CD4-positive, CD25-positive, alpha-beta regulatory T cell (primary cell): ENCODE results near the gene GABARAP. TPM values are rescaled to one million over a fixed set of nuclear protein-coding genes. Genes with fewer than 3 reads are reported as not detected.

ENCODE experiments used
- ATAC-seq, 2 donors: fragments of 150-1000 bp; cut with Tn5 transposase; one replicate each; pipeline ENCODE4 v1.10.0; 2021; ENCODE audit warnings: low read depth in 2 of 2, moderate number of reproducible peaks in 2 of 2, moderate library complexity in 1 of 2
- DNase-seq, 3 donors: peaks; one replicate each; pipeline versions ENCODE4 v3.0.0 to v3.0.0-alpha.2; 2012 to 2022; ENCODE audit warnings: mixed read lengths in 1 of 3
- H3K27ac ChIP-seq: one replicate; pipeline ENCODE4 v1.7.0; 2013; ENCODE audit warnings: mild to moderate bottlenecking, low read length; ENCODE audit not compliant: insufficient read depth, poor library complexity, severe bottlenecking
- H3K27me3 ChIP-seq: one replicate; pipeline ENCODE4 v1.7.0; 2013; ENCODE audit warnings: low read length; ENCODE audit not compliant: control insufficient read depth, insufficient read depth
- H3K36me3 ChIP-seq: one replicate; pipeline ENCODE4 v1.7.0; 2013; ENCODE audit warnings: mild to moderate bottlenecking, low read length, moderate library complexity; ENCODE audit not compliant: control insufficient read depth, insufficient read depth
- H3K4me1 ChIP-seq: 2 replicates; pipeline ENCODE4 v1.7.0; 2013; ENCODE audit warnings: mild to moderate bottlenecking, low read length; ENCODE audit not compliant: insufficient read depth, control insufficient read depth, poor library complexity, severe bottlenecking
- H3K4me3 ChIP-seq: one replicate; pipeline ENCODE4 v1.7.0; 2013; ENCODE audit warnings: low read depth, mild to moderate bottlenecking, low read length, moderate library complexity
- H3K9me3 ChIP-seq, 2 experiments: 1 replicate in 1 of 2; 2 replicates in 1 of 2; pipeline ENCODE4 v1.7.0; 2013; ENCODE audit warnings: low read length in 2 of 2, mild to moderate bottlenecking in 1 of 2, moderate library complexity in 1 of 2; ENCODE audit not compliant: control insufficient read depth in 2 of 2
- H3K27ac Mint-ChIP-seq, 3 donors: one replicate each; pipeline ENCODE4 v1.8.0; 2020 to 2022; ENCODE audit warnings: mild to moderate bottlenecking in 3 of 3, mixed read lengths in 3 of 3, moderate library complexity in 2 of 3
- H3K27me3 Mint-ChIP-seq: one replicate; pipeline ENCODE4 v1.8.0; 2022; ENCODE audit warnings: mild to moderate bottlenecking, mixed read lengths
- H3K36me3 Mint-ChIP-seq: one replicate; pipeline ENCODE4 v1.8.0; 2020; ENCODE audit warnings: mixed read lengths
- H3K4me1 Mint-ChIP-seq, 4 donors: one replicate each; pipeline ENCODE4 v1.8.0; 2020 to 2022; ENCODE audit warnings: mixed read lengths in 4 of 4, mild to moderate bottlenecking in 1 of 4
- H3K4me3 Mint-ChIP-seq, 4 donors: one replicate each; pipeline ENCODE4 v1.8.0; 2020 to 2022; ENCODE audit warnings: mild to moderate bottlenecking in 4 of 4, mixed read lengths in 4 of 4, moderate library complexity in 3 of 4
- H3K9me3 Mint-ChIP-seq, 7 donors: one replicate each; pipeline ENCODE4 v1.8.0; 2020 to 2022; ENCODE audit warnings: mixed read lengths in 7 of 7, mild to moderate bottlenecking in 3 of 7, moderate library complexity in 2 of 7
- polyA plus RNA-seq, 4 donors: library from polyadenylated mRNA; unstranded; fragments of 300-500 nt; fragmentation: Illumina TruSeq; gene quantifications; one replicate each; pipeline ENCODE4 v1.2.3, GENCODE V29; 2021
- total RNA-seq: library from RNA; stranded (reverse); gene quantifications from one replicate; pipeline ENCODE4 v1.2.3, GENCODE V29; 2022

The GABARAP gene
- total and polyA plus RNA-seq, 5 donors from 2014 or later: 227 to 1,205 (median 943) TPM

GRCh38 chr17:7204828-7205461 lies 37.3 kb downstream of the GABARAP start:
- Histone ChIP-seq H3K27ac (peak overlapping the region; percentile 91), H3K4me1 (peaks cover 17% of the 10 kb centered on the region), H3K27me3 (no peaks in the 10 kb centered on the region), H3K4me3 (peak overlapping the region; percentile 83), H3K36me3 (no peaks in the 10 kb centered on the region), H3K9me3 (no peaks in the 10 kb centered on the region)
- Mint-ChIP-seq H3K36me3 (peaks cover 12% of the 10 kb centered on the region), H3K4me3 (peak overlapping the region; percentile 74 to 95 (median 86)), H3K9me3 (peaks cover 0 to 1% (median 0%) of the 10 kb centered on the region in 7 donors), H3K27ac (peak overlapping the region; percentile 58 to 96 (median 94)), H3K4me1 (peaks cover 0 to 41% (median 21%) of the 10 kb centered on the region in 4 donors), H3K27me3 (peaks cover 9% of the 10 kb centered on the region)
- DNase-seq: peak; percentile 93 to 98 (median 97)
- ATAC-seq: peak; percentile 86 to 87

DNA sequence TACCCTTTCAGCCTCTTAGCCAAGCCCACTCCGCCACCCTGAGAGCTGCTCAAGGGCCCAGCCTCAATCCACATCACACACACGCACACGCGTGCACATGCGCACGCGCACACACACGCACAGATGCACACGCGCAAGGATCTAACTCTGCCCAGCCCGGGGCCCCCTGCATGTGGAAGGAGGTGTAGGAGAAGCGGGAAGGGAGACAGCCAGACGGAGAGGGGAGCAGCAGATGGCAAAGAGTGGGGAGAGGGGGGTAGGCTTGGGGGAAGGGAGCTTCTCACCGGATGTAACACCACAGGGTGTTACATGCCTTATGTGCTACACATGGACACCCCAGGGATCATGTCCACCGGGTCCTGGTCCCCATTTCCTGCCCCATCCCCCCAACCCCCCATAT lies 37.9 kb downstream of the GABARAP start:
- H3K4me3 Mint-ChIP-seq: peak overlapping the region; percentile 74 to 95 (median 86)
- Histone ChIP-seq H3K36me3 (no peaks in the 10 kb centered on the region), H3K4me3 (peak overlapping the region; percentile 44), H3K4me1 (peaks cover 17% of the 10 kb centered on the region), H3K27ac (peak overlapping the region; percentile 91), H3K27me3 (no peaks in the 10 kb centered on the region), H3K9me3 (no peaks in the 10 kb centered on the region)
- DNase-seq (no peak), ATAC-seq (peak in 1 of 2 donors; percentile 3)
- H3K4me1 Mint-ChIP-seq: peaks cover 0 to 41% (median 21%) of the 10 kb centered on the region in 4 donors
- peaks cover 5% of the 10 kb centered on the region for H3K27me3 Mint-ChIP-seq
- H3K36me3 Mint-ChIP-seq: peaks cover 12% of the 10 kb centered on the region
- peak overlapping the region; percentile 58 to 96 (median 94) for H3K27ac Mint-ChIP-seq
- peaks cover 0 to 1% (median 0%) of the 10 kb centered on the region in 7 donors for H3K9me3 Mint-ChIP-seq

- no peak for DNase-seq
- no peaks in the 10 kb centered on the region for H3K9me3 ChIP-seq
- peak overlapping the region in 2 of 4 donors; percentile 70 to 89 for H3K4me3 Mint-ChIP-seq
Measured at GRCh38 chr17:7203391-7203790, 38.9 kb downstream of the GABARAP start.

DNA sequence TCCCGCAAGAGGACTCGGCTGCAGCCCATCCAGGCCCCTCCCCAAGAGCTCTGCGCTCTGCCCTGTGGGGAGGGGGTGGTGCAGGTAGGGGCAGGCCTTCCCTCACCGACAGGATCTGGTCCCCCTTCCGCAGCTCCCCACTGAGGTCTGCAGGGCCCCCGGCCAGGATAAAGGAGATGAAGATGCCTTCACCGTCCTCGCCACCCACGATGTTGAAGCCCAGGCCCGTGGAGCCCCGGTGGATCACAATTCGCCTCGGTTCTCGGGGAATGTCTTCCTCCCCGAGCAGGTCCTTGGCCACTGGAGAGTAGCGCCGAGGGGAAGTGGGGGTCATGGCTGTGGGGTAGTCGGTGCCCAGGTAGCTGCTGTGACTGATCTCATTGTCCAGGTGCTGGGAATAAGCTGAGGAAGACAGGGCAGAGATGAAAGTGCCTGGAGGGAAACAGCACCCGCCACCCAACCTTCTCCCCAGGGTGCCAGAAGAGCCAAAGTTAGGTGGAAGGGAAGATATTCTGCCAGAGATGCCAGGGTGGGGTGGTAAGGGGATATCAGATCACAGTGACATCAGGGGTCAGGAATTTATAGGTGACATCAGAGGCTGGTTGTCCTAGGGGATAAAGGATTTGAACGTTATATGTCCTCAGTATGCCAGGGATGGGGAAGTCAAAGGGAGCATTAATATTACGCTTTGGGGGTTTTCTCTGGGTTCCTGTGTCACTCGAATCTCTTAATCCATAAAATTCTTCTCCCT lies 45.4 kb downstream of the GABARAP start:
- no peak overlapping the region for H3K4me3 Mint-ChIP-seq
- H3K9me3 ChIP-seq: no peaks in the 10 kb centered on the region
- ATAC-seq (no peak), DNase-seq (no peak)
- H3K27ac Mint-ChIP-seq: no peak overlapping the region
- H3K27me3 Mint-ChIP-seq: no peaks in the 10 kb centered on the region
- H3K9me3 Mint-ChIP-seq: no peaks in the 10 kb centered on the region
- H3K4me1 ChIP-seq: no peaks in the 10 kb centered on the region
- H3K4me3 ChIP-seq: no peak overlapping the region
- H3K36me3 ChIP-seq: no peaks in the 10 kb centered on the region
- H3K27ac ChIP-seq: no peak overlapping the region
- no peaks in the 10 kb centered on the region for H3K4me1 Mint-ChIP-seq
- no peaks in the 10 kb centered on the region for H3K27me3 ChIP-seq
- peaks cover 15% of the 10 kb centered on the region for H3K36me3 Mint-ChIP-seq

More at GRCh38 chr17:7203391-7203790, 38.9 kb downstream of the GABARAP start:
- Histone ChIP-seq H3K27me3 (no peaks in the 10 kb centered on the region), H3K4me3 (no peak overlapping the region), H3K36me3 (no peaks in the 10 kb centered on the region), H3K4me1 (peaks cover 17% of the 10 kb centered on the region), H3K27ac (no peak overlapping the region)
- peaks cover 0 to 1% (median 0%) of the 10 kb centered on the region in 7 donors for H3K9me3 Mint-ChIP-seq
- no peak for ATAC-seq
- H3K4me1 Mint-ChIP-seq: peaks cover 0 to 40% (median 20%) of the 10 kb centered on the region in 4 donors
- peak overlapping the region in 2 of 3 donors; percentile 94 to 96 for H3K27ac Mint-ChIP-seq
- H3K27me3 Mint-ChIP-seq: peaks cover 5% of the 10 kb centered on the region
- H3K36me3 Mint-ChIP-seq: peaks cover 12% of the 10 kb centered on the region

- Histone ChIP-seq H3K27ac (no peak overlapping the region), H3K4me3 (no peak overlapping the region), H3K36me3 (no peaks in the 10 kb centered on the region), H3K4me1 (no peaks in the 10 kb centered on the region), H3K27me3 (no peaks in the 10 kb centered on the region), H3K9me3 (no peaks in the 10 kb centered on the region)
- DNase-seq (no peak), ATAC-seq (no peak)
- no peaks in the 10 kb centered on the region for H3K9me3 Mint-ChIP-seq
- no peak overlapping the region for H3K27ac Mint-ChIP-seq
- peaks cover 0 to 2% (median 0%) of the 10 kb centered on the region in 4 donors for H3K4me1 Mint-ChIP-seq
- H3K27me3 Mint-ChIP-seq: no peaks in the 10 kb centered on the region
- no peak overlapping the region for H3K4me3 Mint-ChIP-seq
- peaks cover 11% of the 10 kb centered on the region for H3K36me3 Mint-ChIP-seq
Measured at GRCh38 chr17:7195971-7196370, 46.3 kb downstream of the GABARAP start.

DNA sequence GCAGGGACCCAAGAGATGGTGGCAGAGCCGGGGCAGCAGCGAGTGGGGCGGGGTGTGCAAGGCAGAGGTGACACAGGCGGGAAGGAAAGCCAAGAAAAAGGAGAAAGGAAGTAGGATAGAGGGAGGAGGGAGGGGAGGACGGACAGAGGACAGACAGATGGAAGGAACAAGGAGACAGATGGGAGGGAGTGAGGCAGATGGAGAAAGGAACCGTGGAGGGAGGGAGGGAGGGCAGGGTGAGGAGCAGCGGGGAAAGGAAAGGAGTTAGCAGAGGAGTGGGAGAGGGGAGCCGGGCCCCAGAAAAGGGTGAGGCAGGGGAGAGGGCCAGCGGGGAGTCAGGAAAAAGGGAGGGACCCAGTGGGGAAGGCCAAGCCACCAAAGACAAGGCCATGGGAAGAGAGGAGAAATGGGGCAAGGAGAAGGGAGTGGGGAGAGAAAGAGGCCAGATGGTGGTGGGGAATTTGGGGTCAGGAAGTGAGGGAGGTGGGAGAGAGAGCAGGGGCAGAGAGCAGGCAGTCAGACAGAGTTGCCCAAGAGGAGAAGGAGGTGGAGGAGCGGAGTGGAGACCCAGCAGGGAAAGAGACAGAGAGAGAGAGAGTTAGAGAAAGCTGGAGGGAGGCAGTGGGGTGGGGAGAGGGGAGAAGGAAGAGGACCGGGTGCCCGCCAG lies 49.8 kb downstream of the GABARAP start:
- Histone ChIP-seq H3K9me3 (no peaks in the 10 kb centered on the region), H3K27ac (no peak overlapping the region), H3K4me3 (no peak overlapping the region), H3K27me3 (no peaks in the 10 kb centered on the region), H3K36me3 (no peaks in the 10 kb centered on the region), H3K4me1 (no peaks in the 10 kb centered on the region)
- Mint-ChIP-seq H3K4me3 (no peak overlapping the region), H3K36me3 (peaks cover 11% of the 10 kb centered on the region), H3K4me1 (peaks cover 0 to 2% (median 0%) of the 10 kb centered on the region in 4 donors), H3K27ac (no peak overlapping the region), H3K27me3 (no peaks in the 10 kb centered on the region), H3K9me3 (no peaks in the 10 kb centered on the region)
- no peak for ATAC-seq
- DNase-seq: no peak

GRCh38 chr17:7191571-7192270 lies 50.5 kb downstream of the GABARAP start:
- no peaks in the 10 kb centered on the region for H3K9me3 Mint-ChIP-seq
- Histone ChIP-seq H3K4me1 (no peaks in the 10 kb centered on the region), H3K27ac (no peak overlapping the region), H3K27me3 (no peaks in the 10 kb centered on the region), H3K4me3 (no peak overlapping the region), H3K9me3 (no peaks in the 10 kb centered on the region), H3K36me3 (no peaks in the 10 kb centered on the region)
- peaks cover 1% of the 10 kb centered on the region for H3K27me3 Mint-ChIP-seq
- no peak for DNase-seq
- H3K27ac Mint-ChIP-seq: no peak overlapping the region
- peaks cover 0 to 2% (median under 1%) of the 10 kb centered on the region in 4 donors for H3K4me1 Mint-ChIP-seq
- ATAC-seq: no peak
- peaks cover 11% of the 10 kb centered on the region for H3K36me3 Mint-ChIP-seq
- H3K4me3 Mint-ChIP-seq: no peak overlapping the region
